Liver (tissue), 9 donors: ENCODE results near the gene MEIS1. TPM values are rescaled to one million over a fixed set of nuclear protein-coding genes. Genes with fewer than 3 reads are reported as not detected.

Experiments used
- DNase-seq: peaks from one replicate; pipeline ENCODE4 v3.0.0-alpha.2; 2017; ENCODE audit warnings: low spot score
- H3K27ac ChIP-seq, 2 donors: one replicate each; pipeline ENCODE4 v1.7.0; 2013; ENCODE audit warnings: inconsistent platforms in 2 of 2, low read length in 2 of 2, control low read depth in 1 of 2, low read depth in 1 of 2, mild to moderate bottlenecking in 1 of 2
- H3K27me3 ChIP-seq, 4 donors: one replicate each; pipeline versions ENCODE4 v1.6.1 to v1.7.0; 2013; ENCODE audit warnings: low read length in 3 of 4, inconsistent platforms in 1 of 4, mild to moderate bottlenecking in 1 of 4, moderate library complexity in 1 of 4; ENCODE audit not compliant: control insufficient read depth in 4 of 4, insufficient read depth in 4 of 4
- H3K36me3 ChIP-seq, 4 donors: one replicate each; pipeline versions ENCODE4 v1.6.1 to v1.7.0; 2013; ENCODE audit warnings: low read length in 3 of 4, mild to moderate bottlenecking in 3 of 4, low read depth in 1 of 4, moderate library complexity in 1 of 4; ENCODE audit not compliant: control insufficient read depth in 4 of 4, insufficient read depth in 3 of 4
- H3K4me1 ChIP-seq, 4 donors: one replicate each; pipeline versions ENCODE4 v1.6.1 to v1.7.0; 2013; ENCODE audit warnings: low read length in 3 of 4, mild to moderate bottlenecking in 3 of 4, moderate library complexity in 1 of 4; ENCODE audit not compliant: control insufficient read depth in 4 of 4, insufficient read depth in 4 of 4
- H3K4me3 ChIP-seq, 3 donors: one replicate each; pipeline versions ENCODE4 v1.6.1 to v1.7.0; 2013; ENCODE audit warnings: low read length in 3 of 3, control low read depth in 1 of 3, low read depth in 1 of 3, mild to moderate bottlenecking in 1 of 3
- H3K9ac ChIP-seq, 2 donors: one replicate each; pipeline ENCODE4 v1.7.0; 2013; ENCODE audit warnings: low read length in 2 of 2, mild to moderate bottlenecking in 2 of 2, moderate library complexity in 2 of 2, control low read depth in 1 of 2, low read depth in 1 of 2
- H3K9me3 ChIP-seq, 4 donors: one replicate each; pipeline versions ENCODE4 v1.6.1 to v1.7.0; 2013; ENCODE audit warnings: low read length in 3 of 4; ENCODE audit not compliant: control insufficient read depth in 4 of 4
- CTCF ChIP-seq: fragments of 150-350 bp; IDR thresholded peaks from 2 replicates; pipeline ENCODE4 v1.5.1; 2017; ENCODE audit warnings: improper control_type of control experiment, low read depth, low read length; ENCODE audit not compliant: missing input control
- FOXA1 ChIP-seq: IDR thresholded peaks from 2 replicates; pipeline ENCODE4 v1.6.1; 2016; ENCODE audit warnings: antibody characterized with exemption
- FOXA2 ChIP-seq: IDR thresholded peaks from 2 replicates; pipeline ENCODE4 v1.6.1; 2016; ENCODE audit warnings: antibody characterized with exemption
- GABPA ChIP-seq, 2 donors: IDR thresholded peaks in 1 of 2; conservative IDR thresholded peaks in 1 of 2; 2 replicates each; pipeline ENCODE4 v1.6.1; 2016; ENCODE audit warnings: antibody characterized with exemption in 2 of 2, mild to moderate bottlenecking in 1 of 2, moderate library complexity in 1 of 2
- HNF4A ChIP-seq, 2 donors: conservative IDR thresholded peaks; 2 replicates each; pipeline ENCODE4 v1.6.1; 2016; ENCODE audit warnings: antibody characterized with exemption in 2 of 2, mild to moderate bottlenecking in 2 of 2
- HNF4G ChIP-seq: IDR thresholded peaks from 2 replicates; pipeline ENCODE4 v1.6.1; 2016; ENCODE audit warnings: antibody characterized with exemption
- JUND ChIP-seq, 2 donors: IDR thresholded peaks; 2 replicates each; pipeline ENCODE4 v1.6.1; 2016; ENCODE audit warnings: antibody characterized with exemption in 2 of 2
- MAX ChIP-seq: IDR thresholded peaks from 2 replicates; pipeline ENCODE4 v1.6.1; 2016; ENCODE audit warnings: antibody characterized with exemption
- NR2F2 ChIP-seq: IDR thresholded peaks from 2 replicates; pipeline ENCODE4 v1.6.1; 2016; ENCODE audit warnings: antibody characterized with exemption
- RAD21 ChIP-seq, 2 donors: IDR thresholded peaks; 2 replicates each; pipeline ENCODE4 v1.6.1; 2016; ENCODE audit warnings: antibody characterized with exemption in 2 of 2, mild to moderate bottlenecking in 2 of 2
- RXRA ChIP-seq, 2 donors: IDR thresholded peaks; 2 replicates each; pipeline ENCODE4 v1.6.1; 2017 to 2018; ENCODE audit warnings: antibody characterized with exemption in 2 of 2, mild to moderate bottlenecking in 1 of 2
- TAF1 ChIP-seq: conservative IDR thresholded peaks from 2 replicates; pipeline ENCODE4 v1.6.1; 2016; ENCODE audit warnings: antibody characterized with exemption, mild to moderate bottlenecking
- YY1 ChIP-seq: IDR thresholded peaks from 2 replicates; pipeline ENCODE4 v1.6.1; 2016; ENCODE audit warnings: antibody characterized with exemption, mild to moderate bottlenecking
- ZBTB33 ChIP-seq: IDR thresholded peaks from 2 replicates; pipeline ENCODE4 v1.6.1; 2016; ENCODE audit warnings: antibody characterized with exemption
- WGBS: extraction: QIAGEN DNeasy Blood & Tissue Kit; methylation state at CpG from one replicate; pipeline ENCODE4 v1.1.7; 2013; 5-methylcytosine and 5-hydroxymethylcytosine counted together
- polyA plus RNA-seq, 2 donors: library from polyadenylated mRNA; stranded (reverse) in 1 of 2; unstranded in 1 of 2; fragments of 200-250 nt in 1 of 2; fragments of >200 nt in 1 of 2; fragmentation: Nextera tagmentation in 1 of 2; extraction: Ambion mirVana in 1 of 2; gene quantifications; one replicate each; pipeline versions ENCODE4 v1.2.1 to v1.2.3, GENCODE V29; 2013 to 2015
- total RNA-seq, 2 donors: library from RNA; depleted of rRNA; stranded (reverse); fragments of >200 nt; gene quantifications; one replicate each; pipeline ENCODE4 v1.2.3, GENCODE V29; 2014
- donor health status: healthy.
- donor health status: healthy.
- donor health status: healthy.
- donor health status: healthy.
- donor health status: healthy.

Gene MEIS1
- total and polyA plus RNA-seq, 4 donors = 1.6 to 8.6 (median 5.5) TPM

- TF ChIP-seq MAX (no peak), ZBTB33 (no peak), YY1 (no peak), JUND (IDR thresholded peaks at IDR 0.05) (no peak)
- Histone ChIP-seq H3K9ac (no peak overlapping the region), H3K27me3 (no peaks in the 10 kb centered on the region), H3K36me3 (no peaks in the 10 kb centered on the region), H3K4me1 (peaks cover 0 to 3% (median under 1%) of the 10 kb centered on the region in 4 donors), H3K4me3 (no peak overlapping the region), H3K27ac (no peak overlapping the region), H3K9me3 (no peaks in the 10 kb centered on the region)
- 79% methylated on average over 1 of the region's 1 CpG for WGBS
- DNase-seq = no peak
Observed at GRCh38 chr2:66488946-66489345, 54.0 kb downstream of the MEIS1 start.

- no peaks in the 10 kb centered on the region for H3K36me3 ChIP-seq
- H3K27me3 ChIP-seq = no peaks in the 10 kb centered on the region
- H3K9me3 ChIP-seq = no peaks in the 10 kb centered on the region
- H3K27ac ChIP-seq = no peak overlapping the region
- no peak for TF ChIP-seq TAF1
- no peak for TF ChIP-seq GABPA (IDR thresholded peaks at IDR 0.05 in 1 of 2, conservative IDR thresholded peaks at IDR 0.05 in 1 of 2)
- no peak for TF ChIP-seq FOXA2
- no peak for TF ChIP-seq FOXA1
- TF ChIP-seq HNF4G = no peak
- 61% methylated on average over 1 of the region's 1 CpG for WGBS
- no peak overlapping the region for H3K4me3 ChIP-seq
- H3K9ac ChIP-seq = no peak overlapping the region
- no peak for DNase-seq
- H3K4me1 ChIP-seq = peaks cover 0 to 4% (median 2%) of the 10 kb centered on the region in 4 donors
Observed at GRCh38 chr2:66489436-66489835, 54.5 kb downstream of the MEIS1 start.

GRCh38 chr2:66490588-66491001, 55.7 kb downstream of the MEIS1 start:
- peaks cover 4 to 16% (median 11%) of the 10 kb centered on the region in 4 donors for H3K4me1 ChIP-seq
- H3K9ac ChIP-seq = no peak overlapping the region
- no peak for DNase-seq
- TF ChIP-seq MAX (no peak), RAD21 (IDR thresholded peaks at IDR 0.05) (no peak), NR2F2 (peak; percentile 38), CTCF (no peak), RXRA (IDR thresholded peaks at IDR 0.05) (no peak), HNF4A (conservative IDR thresholded peaks at IDR 0.05) (no peak)
- no peaks in the 10 kb centered on the region for H3K27me3 ChIP-seq
- no peaks in the 10 kb centered on the region for H3K36me3 ChIP-seq
- H3K27ac ChIP-seq = no peak overlapping the region
- H3K9me3 ChIP-seq = no peaks in the 10 kb centered on the region
- H3K4me3 ChIP-seq = no peak overlapping the region
- 16% methylated on average over 3 of the region's 3 CpGs for WGBS
